ENCODE measurements around the gene MYADM. TPM values are rescaled to one million over a fixed set of nuclear protein-coding genes. Genes with fewer than 3 reads are reported as not detected.

The MYADM gene
- total and polyA plus RNA-seq, 2 donors (not counting 1 experiment from before 2014, with no cell fraction given): 18.5 to 172 TPM

- CTCF ChIA-PET: no interaction called here
- H3K4me3 ChIP-seq (ENCODE audit: control extremely low read depth in 1 of 5, extremely low read depth in 1 of 5, insufficient read depth in 1 of 5, low read depth in 2 of 5, low read length in 4 of 5): peak overlapping the region in 1 of 5 experiments; percentile 34
- no peaks in the 10 kb centered on the region for H3K4me1 ChIP-seq (ENCODE audit: control insufficient read depth in 2 of 2, insufficient read depth in 2 of 2, low read length in 2 of 2)
- no peak overlapping the region for H3K27ac ChIP-seq (ENCODE audit: low read length in 2 of 2)
- no peaks in the 10 kb centered on the region for H3K36me3 ChIP-seq (replicated peaks in 1 of 2; ENCODE audit: control extremely low read depth in 1 of 2, control insufficient read depth in 1 of 2, extremely low read depth in 1 of 2, insufficient read depth in 2 of 2, low read length in 1 of 2)
- H3K4me1 Mint-ChIP-seq: peaks cover 1% of the 10 kb centered on the region
- peaks cover 13% of the 10 kb centered on the region for H3K27me3 Mint-ChIP-seq
- H3K9me3 Mint-ChIP-seq (ENCODE audit: insufficient read depth): no peaks in the 10 kb centered on the region
- H2AFZ ChIP-seq (ENCODE audit: insufficient read depth, low read depth, low read length, poor library complexity, severe bottlenecking): no peak overlapping the region
- intact Hi-C loops (cut with micrococcal nuclease): no loop called here
- no peak overlapping the region for H3K4me3 Mint-ChIP-seq
- TF ChIP-seq CTCF (IDR thresholded peaks at IDR 0.05) (no peak), EZH2 (IDR thresholded peaks at IDR 0.05; ENCODE audit: borderline replicate concordance, insufficient read depth, low read depth, low read length, poor library complexity, severe bottlenecking) (no peak)
- H3K4me2 ChIP-seq (replicated peaks; ENCODE audit: low read depth, low read length, poor library complexity, severe bottlenecking): no peak overlapping the region
- peaks cover 0 to 7% (median 0%) of the 10 kb centered on the region in 3 donors for H3K9me3 ChIP-seq (ENCODE audit: control extremely low read depth in 1 of 3, control insufficient read depth in 2 of 3, insufficient read depth in 1 of 3, low read length in 2 of 3)
- 61% methylated on average over 8 of the region's 12 CpGs for WGBS (ENCODE audit: insufficient coverage)
- ATAC-seq (ENCODE audit: low read depth) (no peak), DNase-seq (no peak)
- H3K27ac Mint-ChIP-seq: no peak overlapping the region
- H3K27me3 ChIP-seq (replicated peaks in 1 of 4; ENCODE audit: control extremely low read depth in 1 of 4, control insufficient read depth in 3 of 4, insufficient read depth in 4 of 4, low read length in 3 of 4): peaks cover 0 to 10% (median 0%) of the 10 kb centered on the region in 4 experiments
- no peak overlapping the region for H3K9ac ChIP-seq (ENCODE audit: low read length)
- POLR2A ChIA-PET: no interaction called here
- no peaks in the 10 kb centered on the region for H4K20me1 ChIP-seq (ENCODE audit: control insufficient read depth, insufficient read depth, low read length, poor library complexity, severe bottlenecking)
- H3K79me2 ChIP-seq (ENCODE audit: control insufficient read depth, insufficient read depth, low read length): no peaks in the 10 kb centered on the region
These were observed 44.1 kb upstream of the MYADM start for GRCh38 chr19:53823380-53824120.

- Mint-ChIP-seq H3K9me3 (ENCODE audit: insufficient read depth) (no peaks in the 10 kb centered on the region), H3K27ac (no peak within 1 kb of the TSS), H3K27me3 (peaks cover 16% of the 10 kb centered on the region), H3K4me3 (no peak within 1 kb of the TSS), H3K4me1 (peaks cover 1% of the 10 kb centered on the region)
- H3K9me3 ChIP-seq (ENCODE audit: control extremely low read depth in 1 of 3, control insufficient read depth in 2 of 3, insufficient read depth in 1 of 3, low read length in 2 of 3): peaks cover 0 to 7% (median 0%) of the 10 kb centered on the region in 3 donors
- H4K20me1 ChIP-seq (ENCODE audit: control insufficient read depth, insufficient read depth, low read length, poor library complexity, severe bottlenecking): no peaks in the 10 kb centered on the region
- intact Hi-C loops (cut with micrococcal nuclease): no loop called here
- no peaks in the 10 kb centered on the region for H3K4me1 ChIP-seq (ENCODE audit: control insufficient read depth in 2 of 2, insufficient read depth in 2 of 2, low read length in 2 of 2)
- no peak for DNase-seq
- H3K4me3 ChIP-seq (ENCODE audit: control extremely low read depth in 1 of 5, extremely low read depth in 1 of 5, insufficient read depth in 1 of 5, low read depth in 2 of 5, low read length in 4 of 5): peak within 1 kb of the TSS in 1 of 5 experiments; percentile 34
- no peak for ATAC-seq (ENCODE audit: low read depth)
- CTCF ChIA-PET: no interaction called here
- no peak within 1 kb of the TSS for H3K27ac ChIP-seq (ENCODE audit: low read length in 2 of 2)
- H2AFZ ChIP-seq (ENCODE audit: insufficient read depth, low read depth, low read length, poor library complexity, severe bottlenecking): no peak within 1 kb of the TSS
- TF ChIP-seq EZH2 (IDR thresholded peaks at IDR 0.05; ENCODE audit: borderline replicate concordance, insufficient read depth, low read depth, low read length, poor library complexity, severe bottlenecking) (no peak), CTCF (IDR thresholded peaks at IDR 0.05) (no peak)
- no peaks in the 10 kb centered on the region for H3K36me3 ChIP-seq (replicated peaks in 1 of 2; ENCODE audit: control extremely low read depth in 1 of 2, control insufficient read depth in 1 of 2, extremely low read depth in 1 of 2, insufficient read depth in 2 of 2, low read length in 1 of 2)
- H3K79me2 ChIP-seq (ENCODE audit: control insufficient read depth, insufficient read depth, low read length): no peaks in the 10 kb centered on the region
- POLR2A ChIA-PET: no interaction called here
- peaks cover 0 to 10% (median 0%) of the 10 kb centered on the region in 4 experiments for H3K27me3 ChIP-seq (replicated peaks in 1 of 4; ENCODE audit: control extremely low read depth in 1 of 4, control insufficient read depth in 3 of 4, insufficient read depth in 4 of 4, low read length in 3 of 4)
- H3K9ac ChIP-seq (ENCODE audit: low read length): no peak within 1 kb of the TSS
- no peak within 1 kb of the TSS for H3K4me2 ChIP-seq (replicated peaks; ENCODE audit: low read depth, low read length, poor library complexity, severe bottlenecking)
- 51% methylated on average over 6 of the region's 14 CpGs for WGBS (ENCODE audit: insufficient coverage)
These were observed 43.5 kb upstream of the MYADM start, which contains the start of gene NLRP12 for GRCh38 chr19:53824134-53824611. NLRP12 (minus strand) TSS chr19:53824314; CDS start chr19:53824174, 140 bp downstream.

Data from B cell (primary cell).